ENCODE data around the gene NUP107. TPM values are rescaled to one million over a fixed set of nuclear protein-coding genes. Genes with fewer than 3 reads are reported as not detected.

Gene NUP107
- total RNA-seq, 1 experiment from 2014 or later, result 106 TPM

DNA sequence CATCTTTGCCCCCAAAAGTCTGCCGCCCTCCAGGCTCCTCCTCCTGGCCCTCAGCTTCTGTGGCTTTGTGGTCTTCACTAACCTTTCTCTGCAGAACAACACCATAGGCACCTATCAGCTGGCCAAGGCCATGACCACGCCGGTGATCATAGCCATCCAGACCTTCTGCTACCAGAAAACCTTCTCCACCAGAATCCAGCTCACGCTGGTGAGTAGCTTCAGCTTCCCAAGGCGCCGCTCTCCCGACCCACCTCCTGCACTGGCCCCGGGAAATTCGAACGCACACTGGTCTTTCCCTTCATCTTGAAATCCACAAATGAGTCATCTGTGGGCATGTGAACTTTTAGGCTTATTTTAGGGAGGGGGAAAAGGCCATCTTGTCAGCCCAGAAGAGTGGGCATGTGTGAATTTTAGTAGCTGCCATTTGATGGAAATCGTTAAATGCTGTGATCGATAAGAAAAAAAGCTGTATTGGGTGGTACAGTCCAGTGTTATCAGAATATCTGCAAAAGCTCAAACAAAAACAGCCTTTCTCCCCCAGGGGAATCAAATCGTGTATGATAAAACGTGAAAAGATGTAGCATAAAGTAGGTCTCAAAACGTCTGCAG lies 59.9 kb downstream of the NUP107 start:
- Histone ChIP-seq H3F3A (ENCODE audit: low read length, unreplicated experiment) (no peaks in the 10 kb centered on the region), H3K36me3 (ENCODE audit: low read depth, low read length) (peaks cover 10% of the 10 kb centered on the region; the same call in 1 of the 2 replicates), H3K9me2 (replicated peaks; ENCODE audit: low read length) (no peaks in the 10 kb centered on the region), H4K20me1 (ENCODE audit: low read length) (no peaks in the 10 kb centered on the region), H3K27me3 (ENCODE audit: low read length) (no peaks in the 10 kb centered on the region), H3K27ac (ENCODE audit: low read length) (peak overlapping the region; percentile 40), H2AFZ (ENCODE audit: low read length) (peak overlapping the region; percentile 85), H3K4me1 (ENCODE audit: insufficient read depth, low read length) (peaks cover 7% of the 10 kb centered on the region; the same call in 1 of the 2 replicates), H3K9me3 (ENCODE audit: low read length) (no peaks in the 10 kb centered on the region), H3K4me2 (ENCODE audit: low read length) (peak overlapping the region; percentile 94), H3K4me3 (ENCODE audit: low read length) (peak overlapping the region; percentile 74), H3K9ac (ENCODE audit: low read length) (peak overlapping the region; percentile 72), H3K79me2 (ENCODE audit: low read length) (peaks cover 16% of the 10 kb centered on the region)
- POLR2A ChIA-PET (ENCODE audit: unreplicated experiment), result interaction anchor here (0.5 kb wide), 1 partner anchor 165 kb away, joined by 3 read pairs; no protein-coding TSS in a partner anchor
- intact Hi-C loops (cut with micrococcal nuclease), result loop anchor here (1.0 to 5.0 kb wide), 2 partner anchors 61 to 76 kb away; no protein-coding TSS in a partner anchor
- no peak for TF ChIP-seq EZH2 (IDR thresholded peaks at IDR 0.05; ENCODE audit: low read length, unreplicated experiment)
- peak; percentile 65 for ATAC-seq
- no TSS peak for BruUV-seq (replicated peaks)
- CTCF ChIA-PET, result interaction anchor here (1.4 kb wide), 1 partner anchor 62 kb away, joined by 3 read pairs; the partner anchor contains the start of gene MDM2
- peak; percentile 68 for DNase-seq

DNA sequence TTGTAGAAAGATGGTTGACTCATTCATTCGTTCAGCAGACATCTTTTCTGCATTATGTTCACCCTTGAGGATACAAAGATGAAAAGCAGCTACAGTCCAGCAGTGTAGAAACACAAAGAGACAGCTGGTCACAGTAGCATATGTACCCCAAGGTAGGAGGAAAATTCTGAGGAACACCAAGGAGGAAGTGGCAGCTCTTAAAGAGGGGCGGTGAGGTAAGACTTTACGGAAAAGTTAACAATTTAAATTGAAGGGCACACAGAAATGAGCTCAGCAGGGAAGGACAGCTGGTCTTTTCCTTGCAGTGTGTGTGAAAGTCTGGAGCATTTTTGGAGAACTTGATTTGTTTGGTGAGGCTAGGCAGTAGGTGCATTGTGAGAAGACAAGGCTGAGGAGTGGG lies 62.7 kb downstream of the NUP107 start:
- no peaks in the 10 kb centered on the region for H3K27me3 ChIP-seq (ENCODE audit: low read length)
- no peak overlapping the region for H2AFZ ChIP-seq (ENCODE audit: low read length)
- H3K9ac ChIP-seq (ENCODE audit: low read length), result no peak overlapping the region
- no TSS peak for BruUV-seq (replicated peaks)
- no peak for ATAC-seq
- no peak for DNase-seq
- H3F3A ChIP-seq (ENCODE audit: low read length, unreplicated experiment), result no peaks in the 10 kb centered on the region
- no peaks in the 10 kb centered on the region for H3K9me3 ChIP-seq (ENCODE audit: low read length)
- H4K20me1 ChIP-seq (ENCODE audit: low read length), result no peaks in the 10 kb centered on the region
- POLR2A ChIA-PET (ENCODE audit: unreplicated experiment), result no interaction called here
- no peaks in the 10 kb centered on the region for H3K9me2 ChIP-seq (replicated peaks; ENCODE audit: low read length)
- H3K4me1 ChIP-seq (ENCODE audit: insufficient read depth, low read length), result peaks cover 7% of the 10 kb centered on the region; the same call in 1 of the 2 replicates
- CTCF ChIA-PET, result no interaction called here
- intact Hi-C loops (cut with micrococcal nuclease), result loop anchor here (5.0 kb wide), 1 partner anchor 73 kb away; no protein-coding TSS in a partner anchor
- H3K79me2 ChIP-seq (ENCODE audit: low read length), result peaks cover 16% of the 10 kb centered on the region
- TF ChIP-seq EZH2phosphoT487 (IDR thresholded peaks at IDR 0.05; ENCODE audit: borderline replicate concordance, low read length), result no peak
- TF ChIP-seq EZH2 (IDR thresholded peaks at IDR 0.05; ENCODE audit: low read length, unreplicated experiment), result no peak
- TF ChIP-seq, protein P1, sequence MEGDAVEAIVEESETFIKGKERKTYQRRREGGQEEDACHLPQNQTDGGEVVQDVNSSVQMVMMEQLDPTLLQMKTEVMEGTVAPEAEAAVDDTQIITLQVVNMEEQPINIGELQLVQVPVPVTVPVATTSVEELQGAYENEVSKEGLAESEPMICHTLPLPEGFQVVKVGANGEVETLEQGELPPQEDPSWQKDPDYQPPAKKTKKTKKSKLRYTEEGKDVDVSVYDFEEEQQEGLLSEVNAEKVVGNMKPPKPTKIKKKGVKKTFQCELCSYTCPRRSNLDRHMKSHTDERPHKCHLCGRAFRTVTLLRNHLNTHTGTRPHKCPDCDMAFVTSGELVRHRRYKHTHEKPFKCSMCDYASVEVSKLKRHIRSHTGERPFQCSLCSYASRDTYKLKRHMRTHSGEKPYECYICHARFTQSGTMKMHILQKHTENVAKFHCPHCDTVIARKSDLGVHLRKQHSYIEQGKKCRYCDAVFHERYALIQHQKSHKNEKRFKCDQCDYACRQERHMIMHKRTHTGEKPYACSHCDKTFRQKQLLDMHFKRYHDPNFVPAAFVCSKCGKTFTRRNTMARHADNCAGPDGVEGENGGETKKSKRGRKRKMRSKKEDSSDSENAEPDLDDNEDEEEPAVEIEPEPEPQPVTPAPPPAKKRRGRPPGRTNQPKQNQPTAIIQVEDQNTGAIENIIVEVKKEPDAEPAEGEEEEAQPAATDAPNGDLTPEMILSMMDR (conservative IDR thresholded peaks at IDR 0.05; ENCODE audit: low read depth, low read length), result no peak
- H3K4me2 ChIP-seq (ENCODE audit: low read length), result no peak overlapping the region
- H3K36me3 ChIP-seq (ENCODE audit: low read depth, low read length), result no peaks in the 10 kb centered on the region
- no peak overlapping the region for H3K4me3 ChIP-seq (ENCODE audit: low read length)
- H3K27ac ChIP-seq (ENCODE audit: low read length), result no peak overlapping the region

DNA sequence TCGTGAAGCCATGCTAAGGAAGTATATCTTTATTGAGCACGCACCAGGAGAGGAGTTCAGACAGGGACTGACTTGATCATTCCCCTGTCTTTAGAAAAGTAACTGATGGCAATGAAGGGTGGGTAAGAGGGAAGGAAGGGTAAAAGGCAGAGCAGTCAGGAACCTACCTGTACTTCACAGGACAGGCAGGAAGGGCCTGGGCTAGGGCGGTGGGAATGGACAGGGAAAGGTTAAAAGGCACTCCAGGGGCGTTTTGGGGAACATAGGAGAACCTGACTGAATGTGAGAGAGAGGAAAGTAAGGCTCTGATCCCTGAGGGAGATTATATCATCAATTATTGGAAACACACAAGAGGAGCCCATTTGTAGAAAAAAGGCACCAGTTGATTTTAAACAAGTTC lies 63.1 kb downstream of the NUP107 start:
- Histone ChIP-seq H3K27ac (ENCODE audit: low read length) (no peak overlapping the region), H4K20me1 (ENCODE audit: low read length) (no peaks in the 10 kb centered on the region), H3K4me1 (ENCODE audit: insufficient read depth, low read length) (peaks cover 7% of the 10 kb centered on the region; the same call in 1 of the 2 replicates), H3K9me3 (ENCODE audit: low read length) (no peaks in the 10 kb centered on the region), H3K4me3 (ENCODE audit: low read length) (no peak overlapping the region), H3K79me2 (ENCODE audit: low read length) (peaks cover 16% of the 10 kb centered on the region), H3K4me2 (ENCODE audit: low read length) (no peak overlapping the region), H3F3A (ENCODE audit: low read length, unreplicated experiment) (no peaks in the 10 kb centered on the region), H3K9ac (ENCODE audit: low read length) (no peak overlapping the region), H3K9me2 (replicated peaks; ENCODE audit: low read length) (no peaks in the 10 kb centered on the region), H3K27me3 (ENCODE audit: low read length) (no peaks in the 10 kb centered on the region), H2AFZ (ENCODE audit: low read length) (no peak overlapping the region), H3K36me3 (ENCODE audit: low read depth, low read length) (no peaks in the 10 kb centered on the region)
- POLR2A ChIA-PET (ENCODE audit: unreplicated experiment), result no interaction called here
- intact Hi-C loops (cut with micrococcal nuclease), result loop anchor here (5.0 kb wide), 1 partner anchor 72 kb away; no protein-coding TSS in a partner anchor
- DNase-seq (no peak), ATAC-seq (no peak)
- no TSS peak for BruUV-seq (replicated peaks)
- CTCF ChIA-PET, result no interaction called here
- TF ChIP-seq EZH2phosphoT487 (IDR thresholded peaks at IDR 0.05; ENCODE audit: borderline replicate concordance, low read length), result no peak
- TF ChIP-seq EZH2 (IDR thresholded peaks at IDR 0.05; ENCODE audit: low read length, unreplicated experiment), result no peak
- TF ChIP-seq, protein P1 (conservative IDR thresholded peaks at IDR 0.05; ENCODE audit: low read depth, low read length), result no peak

Data from PC-3 (cell line).